ENCODE data around the gene CFL2. TPM values are rescaled to one million over a fixed set of nuclear protein-coding genes. Genes with fewer than 3 reads are reported as not detected.

Gene CFL2
- total and polyA plus RNA-seq, 10 donors, result 9.8 to 32.8 (median 21.6) TPM

- no peaks in the 10 kb centered on the region for H3K27me3 ChIP-seq (replicated peaks in 1 of 7)
- no peak overlapping the region for H3K4me3 ChIP-seq
- H3K9me3 ChIP-seq, result no peaks in the 10 kb centered on the region
- TF ChIP-seq CTCF (IDR thresholded peaks at IDR 0.05 in 8 of 11, conservative IDR thresholded peaks at IDR 0.05 in 3 of 11), result no peak
- TF ChIP-seq POLR2A (IDR thresholded peaks at IDR 0.05), result no peak
- 87 to 95% (median 89%) methylated on average over 4 of the region's 4 CpGs for WGBS, 5 donors
- H3K27ac ChIP-seq, result no peak overlapping the region
- H3K36me3 ChIP-seq, result no peaks in the 10 kb centered on the region
- intact Hi-C loops (cut with DNase I; ENCODE audit: low total_unique reads), result no loop called here
- DNase-seq, result no peak
- H3K4me1 ChIP-seq, result peaks cover 0 to 8% (median 2%) of the 10 kb centered on the region in 6 donors
Observed at GRCh38 chr14:34692348-34692747, 22.0 kb downstream of the CFL2 start.

DNA sequence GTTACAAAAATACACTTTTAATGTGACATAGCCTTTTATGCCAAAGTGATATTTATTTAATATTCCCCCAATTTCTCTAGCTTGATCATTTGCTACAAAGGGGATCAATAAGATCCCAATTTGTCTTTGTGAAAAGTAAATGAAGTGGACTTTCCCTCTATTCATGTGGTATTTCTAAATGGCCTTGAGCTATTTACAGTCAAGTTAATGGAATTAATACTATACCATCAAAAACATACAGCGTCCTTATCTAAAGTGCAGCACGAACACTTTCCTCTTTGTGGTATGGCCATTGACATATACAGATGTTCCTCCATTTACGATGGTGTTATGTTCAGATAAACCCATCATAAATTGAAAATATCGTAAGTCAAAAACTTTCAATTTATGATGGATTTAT, 23.2 kb downstream of the CFL2 start:
- Histone ChIP-seq H3K9me3 (no peaks in the 10 kb centered on the region), H3K27ac (no peak overlapping the region), H3K4me3 (no peak overlapping the region), H3K36me3 (no peaks in the 10 kb centered on the region), H3K27me3 (replicated peaks in 1 of 7) (no peaks in the 10 kb centered on the region), H3K4me1 (peaks cover 0 to 8% (median 2%) of the 10 kb centered on the region in 6 donors)
- 83 to 89% (median 87%) methylated on average over 4 of the region's 4 CpGs for WGBS, 5 donors
- intact Hi-C loops (cut with DNase I; ENCODE audit: low total_unique reads), result no loop called here
- no peak for TF ChIP-seq POLR2A (IDR thresholded peaks at IDR 0.05)
- no peak for TF ChIP-seq POLR2AphosphoS5 (IDR thresholded peaks at IDR 0.05)
- TF ChIP-seq CTCF (IDR thresholded peaks at IDR 0.05 in 8 of 11, conservative IDR thresholded peaks at IDR 0.05 in 3 of 11), result no peak
- no peak for DNase-seq

DNA sequence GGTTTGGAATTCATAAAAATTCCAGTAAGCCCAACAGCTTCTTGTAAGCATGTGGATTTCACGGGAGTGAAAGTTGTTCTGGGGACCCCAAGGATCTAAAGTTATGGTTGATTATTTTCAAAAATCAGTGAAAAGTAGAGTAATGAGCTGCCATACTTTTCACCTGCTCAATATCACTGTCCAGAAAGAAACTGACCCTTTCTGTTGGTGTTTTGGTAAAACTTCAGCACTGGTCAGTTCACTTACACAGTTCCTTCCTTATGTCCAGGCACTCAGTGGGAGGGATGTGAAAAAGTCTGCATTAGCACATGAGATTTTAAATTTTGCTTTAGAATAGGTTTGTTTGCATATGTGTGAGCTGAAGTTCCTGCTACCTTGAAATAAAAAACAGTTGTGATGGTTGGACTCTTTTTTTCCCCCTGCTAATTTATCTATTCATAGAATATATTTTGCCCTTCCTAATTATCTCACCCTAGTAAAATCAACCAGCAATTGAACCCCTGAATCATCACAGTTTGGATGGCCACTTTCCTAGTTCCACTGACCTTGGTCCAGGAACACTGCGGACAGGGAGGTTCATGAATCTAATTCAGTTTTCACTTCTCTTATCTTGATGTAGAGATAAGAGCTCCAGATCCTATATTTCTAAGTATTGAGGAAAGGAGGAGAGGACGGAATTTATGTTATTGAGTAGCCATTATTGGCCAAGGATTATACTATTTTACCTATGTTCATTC, 25.8 kb downstream of the CFL2 start:
- 64 to 86% (median 76%) methylated on average over 3 of the region's 3 CpGs for WGBS, 5 donors
- no peaks in the 10 kb centered on the region for H3K36me3 ChIP-seq
- no peak overlapping the region for H3K4me3 ChIP-seq
- intact Hi-C loops (cut with DNase I; ENCODE audit: low total_unique reads), result no loop called here
- H3K27ac ChIP-seq, result no peak overlapping the region
- peaks cover 0 to 7% (median 0%) of the 10 kb centered on the region in 7 donors for H3K27me3 ChIP-seq (replicated peaks in 1 of 7)
- TF ChIP-seq CTCF (IDR thresholded peaks at IDR 0.05 in 8 of 11, conservative IDR thresholded peaks at IDR 0.05 in 3 of 11) (no peak), POLR2A (IDR thresholded peaks at IDR 0.05) (no peak), POLR2AphosphoS5 (IDR thresholded peaks at IDR 0.05) (no peak)
- no peaks in the 10 kb centered on the region for H3K9me3 ChIP-seq
- peaks cover 0 to 8% (median 2%) of the 10 kb centered on the region in 6 donors for H3K4me1 ChIP-seq
- DNase-seq, result no peak

GRCh38 chr14:34685819-34686428, 28.5 kb downstream of the CFL2 start:
- TF ChIP-seq CTCF (IDR thresholded peaks at IDR 0.05 in 8 of 11, conservative IDR thresholded peaks at IDR 0.05 in 3 of 11), result no peak
- TF ChIP-seq POLR2AphosphoS5 (IDR thresholded peaks at IDR 0.05), result no peak
- no peak for TF ChIP-seq POLR2A (IDR thresholded peaks at IDR 0.05)

More at GRCh38 chr14:34685819-34686428, 28.5 kb downstream of the CFL2 start:
- H3K4me1 ChIP-seq, result no peaks in the 10 kb centered on the region
- no peaks in the 10 kb centered on the region for H3K36me3 ChIP-seq
- no peak for DNase-seq
- no peaks in the 10 kb centered on the region for H3K9me3 ChIP-seq
- no peak overlapping the region for H3K4me3 ChIP-seq
- no peak overlapping the region for H3K27ac ChIP-seq
- intact Hi-C loops (cut with DNase I; ENCODE audit: low total_unique reads), result no loop called here
- WGBS, 5 donors, result 73 to 85% (median 77%) methylated on average over 7 of the region's 7 CpGs
- peaks cover 0 to 8% (median 0%) of the 10 kb centered on the region in 7 donors for H3K27me3 ChIP-seq (replicated peaks in 1 of 7)

All from spleen (tissue), 11 donors.